K562 treated with DMSO at 1 percent for 12 hours (cell line): Measurements from ENCODE around the gene NFKBIA. TPM values are rescaled to one million over a fixed set of nuclear protein-coding genes. Genes with fewer than 3 reads are reported as not detected.

Experiments used
- total RNA-seq: library from RNA; unstranded; fragments of 300-600 nt; gene quantifications from 2 replicates; pipeline ENCODE4 v1.2.3, GENCODE V29; 2022; ENCODE audit not compliant: insufficient read depth

The NFKBIA gene, protein sequence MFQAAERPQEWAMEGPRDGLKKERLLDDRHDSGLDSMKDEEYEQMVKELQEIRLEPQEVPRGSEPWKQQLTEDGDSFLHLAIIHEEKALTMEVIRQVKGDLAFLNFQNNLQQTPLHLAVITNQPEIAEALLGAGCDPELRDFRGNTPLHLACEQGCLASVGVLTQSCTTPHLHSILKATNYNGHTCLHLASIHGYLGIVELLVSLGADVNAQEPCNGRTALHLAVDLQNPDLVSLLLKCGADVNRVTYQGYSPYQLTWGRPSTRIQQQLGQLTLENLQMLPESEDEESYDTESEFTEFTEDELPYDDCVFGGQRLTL
- total RNA-seq: 60.9 and 86.0 TPM in 2 replicates

DNA sequence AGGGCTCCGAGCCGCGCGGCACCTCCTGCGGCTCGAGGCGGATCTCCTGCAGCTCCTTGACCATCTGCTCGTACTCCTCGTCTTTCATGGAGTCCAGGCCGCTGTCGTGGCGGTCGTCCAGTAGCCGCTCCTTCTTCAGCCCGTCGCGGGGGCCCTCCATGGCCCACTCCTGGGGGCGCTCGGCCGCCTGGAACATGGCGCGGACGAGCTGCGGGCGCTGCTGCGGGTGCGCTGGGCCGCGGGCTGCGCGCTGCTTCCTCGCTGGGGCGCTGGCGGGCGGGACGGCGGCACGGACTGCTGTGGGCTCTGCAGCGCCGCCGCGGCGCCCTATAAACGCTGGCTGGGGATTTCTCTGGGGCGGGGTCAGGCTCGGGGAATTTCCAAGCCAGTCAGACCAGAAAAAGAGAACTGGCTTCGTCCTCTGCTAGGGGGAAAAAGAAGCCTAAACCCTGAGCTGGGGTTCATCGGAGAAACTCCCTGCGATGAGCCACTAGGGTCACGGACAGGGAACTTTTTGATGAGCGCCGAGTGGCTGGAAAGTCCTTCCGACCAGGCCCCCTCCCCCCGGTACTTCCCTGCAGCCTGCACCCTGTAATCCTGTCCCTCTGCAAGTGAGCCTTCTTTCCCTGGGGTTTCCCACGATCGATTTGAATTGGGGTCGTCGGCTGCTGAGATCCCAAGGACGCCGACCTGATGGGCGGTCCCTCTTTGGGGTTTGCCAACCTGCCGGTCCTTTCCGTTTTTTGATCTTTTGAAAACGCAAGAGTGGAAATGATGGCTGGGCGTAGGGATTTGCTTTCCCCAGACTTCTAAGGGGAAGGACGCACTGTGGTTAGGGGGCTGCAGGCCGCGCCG, at the start of gene NFKBIA:
TSS of gene NFKBIA (minus strand) at position 301 of the 855 bp plus-strand sequence. CDS start at position 196, 105 bp downstream.

Other genes with a start within 250 kb of the NFKBIA start
- 181 and 192 TPM in 2 replicates for gene PSMA6, start 112.4 kb downstream of the NFKBIA start, total RNA-seq
- gene INSM2, start 129.4 kb upstream of the NFKBIA start, total RNA-seq: not detected in 2 replicates